Measurements from ENCODE around the gene OR7G1. TPM values are rescaled to one million over a fixed set of nuclear protein-coding genes. Genes with fewer than 3 reads are reported as not detected.

OR7G1 gene, protein sequence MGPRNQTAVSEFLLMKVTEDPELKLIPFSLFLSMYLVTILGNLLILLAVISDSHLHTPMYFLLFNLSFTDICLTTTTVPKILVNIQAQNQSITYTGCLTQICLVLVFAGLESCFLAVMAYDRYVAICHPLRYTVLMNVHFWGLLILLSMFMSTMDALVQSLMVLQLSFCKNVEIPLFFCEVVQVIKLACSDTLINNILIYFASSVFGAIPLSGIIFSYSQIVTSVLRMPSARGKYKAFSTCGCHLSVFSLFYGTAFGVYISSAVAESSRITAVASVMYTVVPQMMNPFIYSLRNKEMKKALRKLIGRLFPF
- not detected in 2 replicates for total RNA-seq

DNA sequence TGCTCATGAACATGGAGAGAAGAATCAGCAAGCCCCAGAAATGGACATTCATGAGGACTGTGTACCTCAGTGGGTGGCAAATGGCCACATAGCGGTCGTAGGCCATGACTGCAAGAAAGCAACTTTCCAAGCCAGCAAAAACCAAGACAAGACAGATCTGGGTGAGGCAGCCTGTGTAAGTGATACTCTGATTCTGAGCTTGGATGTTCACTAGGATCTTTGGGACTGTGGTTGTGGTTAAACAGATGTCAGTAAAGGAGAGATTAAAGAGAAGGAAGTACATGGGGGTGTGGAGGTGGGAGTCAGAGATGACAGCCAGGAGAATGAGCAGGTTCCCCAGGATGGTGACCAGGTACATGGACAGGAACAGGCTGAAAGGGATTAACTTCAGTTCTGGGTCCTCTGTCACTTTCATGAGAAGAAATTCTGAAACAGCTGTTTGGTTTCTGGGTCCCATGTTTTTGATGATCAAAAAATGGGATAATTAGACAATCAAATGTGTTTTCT is at the start of gene OR7G1:
Gene OR7G1, minus strand, starts transcription at position 457 of the 507 bp plus-strand sequence. Its CDS starts 0 bp downstream, at position 457.

GRCh38 chr19:9140159-9140874 is 24.8 kb upstream of the OR7G1 start, which contains the start of gene ZNF317:
ZNF317 (plus strand) TSS chr19:9140397; CDS start chr19:9156017, 15,620 bp downstream.

DNA sequence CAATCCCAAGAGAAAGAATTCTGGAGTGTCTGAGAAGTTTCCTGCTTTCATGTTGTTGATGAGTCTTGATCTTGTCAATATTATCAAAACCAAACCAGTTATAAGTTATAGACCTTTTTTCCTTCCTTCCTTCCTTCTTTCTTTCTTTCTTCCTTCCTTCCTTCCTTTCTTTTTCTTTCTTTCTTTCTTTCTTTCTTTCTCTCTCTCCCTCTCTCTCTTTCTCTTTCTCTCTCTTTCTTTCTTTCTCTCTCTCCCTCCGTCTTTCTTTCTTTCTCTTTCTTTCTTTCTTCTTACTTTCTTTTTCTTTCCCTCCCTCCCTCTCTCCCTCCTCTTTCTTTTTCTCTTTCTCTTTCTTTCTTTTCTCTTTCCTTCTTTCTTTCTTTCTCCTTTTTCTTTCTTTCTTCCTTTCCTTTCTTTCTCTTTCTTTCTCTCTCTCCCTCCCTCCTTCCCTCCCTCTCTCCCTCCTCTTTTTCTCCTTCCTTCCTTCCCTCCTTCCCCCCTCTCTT is 11.4 kb upstream of the OR7G1 start, which contains the start of gene OR7G3:
Gene OR7G3, minus strand, starts transcription at position 51 of the 506 bp plus-strand sequence. Its CDS starts 0 bp downstream, at position 51.

DNA sequence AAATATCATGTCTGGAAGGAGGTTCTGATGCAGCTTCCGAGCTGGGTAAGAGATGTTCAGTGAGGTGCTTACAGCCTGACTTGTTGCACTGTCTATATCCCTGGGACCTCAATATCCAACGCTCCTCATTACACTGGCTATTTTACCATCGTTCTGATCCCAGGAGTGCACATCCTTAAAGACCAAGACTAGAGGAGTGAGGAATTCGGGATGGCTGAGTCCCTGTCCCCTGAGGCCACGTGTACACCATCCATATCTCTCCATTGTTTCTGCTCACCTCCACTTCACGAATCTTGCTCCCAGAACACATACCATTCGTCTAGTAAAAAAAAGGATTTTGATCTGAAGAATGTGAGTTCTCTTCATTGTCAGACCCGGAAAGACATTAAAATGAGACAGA is 8.2 kb downstream of the OR7G1 start, which contains the start of gene OR7G2:
Gene OR7G2, minus strand, starts transcription at position 101 of the 400 bp plus-strand sequence. CDS start 4,232 bp downstream, outside the sequence.

GRCh38 chr19:9086761-9087160 is 28.8 kb downstream of the OR7G1 start, which contains the start of gene OR1M1:
OR1M1 (plus strand) TSS chr19:9087061; CDS start chr19:9093245, 6,184 bp downstream.

Other genes starting within 250 kb of the OR7G1 start
- gene MUC16, start 105.4 kb downstream of the OR7G1 start, total RNA-seq = under 0.01 TPM in 1 of 2 replicates, not detected in the other
- gene OR1M1, start 28.7 kb downstream of the OR7G1 start, total RNA-seq = not detected in 2 replicates
- not detected in 2 replicates for gene OR7G2, start 8.3 kb downstream of the OR7G1 start, total RNA-seq
- not detected in 2 replicates for gene OR7G3, start 11.2 kb upstream of the OR7G1 start, total RNA-seq
- 13.0 and 13.1 TPM in 2 replicates for gene ZNF317, start 24.6 kb upstream of the OR7G1 start, total RNA-seq
- not detected in 2 replicates for gene OR7D2, start 63.2 kb upstream of the OR7G1 start, total RNA-seq
- not detected in 2 replicates for gene OR7D4, start 103.8 kb upstream of the OR7G1 start, total RNA-seq
- not detected in 2 replicates for gene OR7E24, start 135.2 kb upstream of the OR7G1 start, total RNA-seq
- 5.7 and 6.9 TPM in 2 replicates for gene ZNF699, start 194.1 kb upstream of the OR7G1 start, total RNA-seq
- 9.0 and 10.6 TPM in 2 replicates for gene ZNF559, start 208.4 kb upstream of the OR7G1 start, total RNA-seq
- gene ZNF177, start 247.2 kb upstream of the OR7G1 start, total RNA-seq = 1.5 and 2.0 TPM in 2 replicates